ENCODE measurements around the gene PLCB1.

DNA sequence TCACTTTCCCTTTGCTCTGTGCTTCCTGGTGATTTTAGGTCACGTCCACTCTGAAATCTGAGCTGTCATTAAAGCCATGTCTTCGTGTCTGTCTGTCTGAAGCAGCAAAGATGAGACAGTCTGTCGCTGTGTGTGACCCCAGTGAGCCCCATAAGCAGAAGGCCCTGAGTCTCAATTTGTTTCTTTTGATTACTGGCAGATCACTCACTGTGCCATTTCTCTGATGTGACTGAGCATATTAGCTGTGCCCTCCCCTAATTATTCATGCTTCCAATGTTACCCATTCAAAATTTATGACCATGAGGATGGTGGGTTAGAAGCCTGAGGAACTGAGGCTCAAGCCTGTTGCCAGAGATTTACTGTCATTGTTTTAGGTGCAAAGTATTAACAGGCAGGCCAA, 117.6 kb downstream of the PLCB1 start:
- TF ChIP-seq, protein P1, sequence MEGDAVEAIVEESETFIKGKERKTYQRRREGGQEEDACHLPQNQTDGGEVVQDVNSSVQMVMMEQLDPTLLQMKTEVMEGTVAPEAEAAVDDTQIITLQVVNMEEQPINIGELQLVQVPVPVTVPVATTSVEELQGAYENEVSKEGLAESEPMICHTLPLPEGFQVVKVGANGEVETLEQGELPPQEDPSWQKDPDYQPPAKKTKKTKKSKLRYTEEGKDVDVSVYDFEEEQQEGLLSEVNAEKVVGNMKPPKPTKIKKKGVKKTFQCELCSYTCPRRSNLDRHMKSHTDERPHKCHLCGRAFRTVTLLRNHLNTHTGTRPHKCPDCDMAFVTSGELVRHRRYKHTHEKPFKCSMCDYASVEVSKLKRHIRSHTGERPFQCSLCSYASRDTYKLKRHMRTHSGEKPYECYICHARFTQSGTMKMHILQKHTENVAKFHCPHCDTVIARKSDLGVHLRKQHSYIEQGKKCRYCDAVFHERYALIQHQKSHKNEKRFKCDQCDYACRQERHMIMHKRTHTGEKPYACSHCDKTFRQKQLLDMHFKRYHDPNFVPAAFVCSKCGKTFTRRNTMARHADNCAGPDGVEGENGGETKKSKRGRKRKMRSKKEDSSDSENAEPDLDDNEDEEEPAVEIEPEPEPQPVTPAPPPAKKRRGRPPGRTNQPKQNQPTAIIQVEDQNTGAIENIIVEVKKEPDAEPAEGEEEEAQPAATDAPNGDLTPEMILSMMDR (optimal IDR thresholded peaks at IDR 0.05 in 1 of 3, IDR thresholded peaks at IDR 0.05 in 1 of 3, conservative IDR thresholded peaks at IDR 0.05 in 1 of 3; ENCODE audit: extremely low read depth in 1 of 3, insufficient read depth in 2 of 3, low read length in 3 of 3), result no peak
- TF ChIP-seq EZH2 (IDR thresholded peaks at IDR 0.05; ENCODE audit: low read length), result no peak

Data from keratinocyte (primary cell).